Erythroblast (primary cell): ENCODE measurements around the gene COX17.

ENCODE experiments used
- GATA1 ChIP-seq: IDR thresholded peaks from 2 replicates; pipeline ENCODE4 v1.6.1; 2011; ENCODE audit warnings: low read depth, mild to moderate bottlenecking, control low read depth, low read length, moderate library complexity
- POLR2A ChIP-seq: IDR thresholded peaks from 2 replicates; pipeline ENCODE4 v1.6.1; 2011; ENCODE audit warnings: mild to moderate bottlenecking, low read length

DNA sequence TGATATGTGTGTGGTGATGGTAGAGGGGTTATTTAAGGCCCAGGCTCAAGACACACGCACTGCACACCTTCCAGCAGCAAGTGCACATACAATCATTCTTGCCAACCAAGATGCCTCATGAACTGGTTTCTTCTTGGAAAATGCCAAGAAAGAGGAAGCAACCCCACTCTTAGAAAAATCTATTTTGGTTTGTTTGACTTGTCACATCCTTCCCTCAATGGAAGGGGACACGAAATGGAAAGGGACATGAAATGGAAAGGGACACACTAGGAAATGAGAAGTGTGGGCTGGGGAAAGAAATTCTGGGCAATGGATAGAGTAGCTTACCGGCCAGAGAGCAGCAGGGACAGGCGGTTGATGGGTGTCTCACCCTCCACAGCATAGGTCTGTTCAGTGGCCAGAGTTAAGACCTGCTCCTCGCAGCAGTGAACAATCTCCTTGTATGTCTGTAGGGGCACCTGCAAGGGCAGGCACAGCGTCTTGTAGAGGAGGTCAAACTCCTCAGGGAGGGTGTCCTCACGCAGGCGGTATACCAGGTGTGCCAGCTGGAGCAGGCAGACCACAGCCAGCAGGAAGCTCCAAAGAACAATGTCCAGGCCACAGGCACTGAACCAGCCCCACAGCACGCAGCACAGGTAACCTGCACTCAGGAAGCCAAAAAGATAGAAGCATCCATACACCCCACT lies 17.5 kb downstream of the COX17 start:
- TF ChIP-seq POLR2A (no peak), GATA1 (no peak)
